ENCODE data around the gene MARCHF11.

Gene MARCHF11

GRCh38 chr5:16131878-16132277 is 47.7 kb downstream of the MARCHF11 start:
- DNase-seq (ENCODE audit: insufficient read length), result no peak
- FAIRE-seq, result no peak
- TF ChIP-seq POLR2A (IDR thresholded peaks at IDR 0.05; ENCODE audit: low read depth, low read length), result no peak
- no peak for TF ChIP-seq POLR2AphosphoS5 (IDR thresholded peaks at IDR 0.05; ENCODE audit: low read depth, low read length)
- no peak for TF ChIP-seq TAF1 (IDR thresholded peaks at IDR 0.05; ENCODE audit: borderline replicate concordance, low read depth, low read length)

- TF ChIP-seq POLR2A (IDR thresholded peaks at IDR 0.05; ENCODE audit: low read depth, low read length) (no peak), TAF1 (IDR thresholded peaks at IDR 0.05; ENCODE audit: borderline replicate concordance, low read depth, low read length) (no peak), POLR2AphosphoS5 (IDR thresholded peaks at IDR 0.05; ENCODE audit: low read depth, low read length) (no peak)
- FAIRE-seq, result no peak
- no peak for DNase-seq (ENCODE audit: insufficient read length)
Observed at GRCh38 chr5:16128944-16129343, 50.6 kb downstream of the MARCHF11 start.

- DNase-seq (ENCODE audit: insufficient read length) (no peak), FAIRE-seq (no peak)
- TF ChIP-seq POLR2AphosphoS5 (IDR thresholded peaks at IDR 0.05; ENCODE audit: low read depth, low read length) (no peak), TAF1 (IDR thresholded peaks at IDR 0.05; ENCODE audit: borderline replicate concordance, low read depth, low read length) (no peak), POLR2A (IDR thresholded peaks at IDR 0.05; ENCODE audit: low read depth, low read length) (no peak)
Observed at GRCh38 chr5:16127865-16128544, 51.6 kb downstream of the MARCHF11 start.

GRCh38 chr5:16120579-16120978 is 59.0 kb downstream of the MARCHF11 start:
- FAIRE-seq (no peak), DNase-seq (ENCODE audit: insufficient read length) (no peak)
- TF ChIP-seq TAF1 (IDR thresholded peaks at IDR 0.05; ENCODE audit: borderline replicate concordance, low read depth, low read length) (no peak), POLR2A (IDR thresholded peaks at IDR 0.05; ENCODE audit: low read depth, low read length) (no peak), POLR2AphosphoS5 (IDR thresholded peaks at IDR 0.05; ENCODE audit: low read depth, low read length) (no peak)

GRCh38 chr5:16119790-16120189 is 59.8 kb downstream of the MARCHF11 start:
- DNase-seq (ENCODE audit: insufficient read length) (no peak), FAIRE-seq (no peak)
- TF ChIP-seq POLR2A (IDR thresholded peaks at IDR 0.05; ENCODE audit: low read depth, low read length) (no peak), POLR2AphosphoS5 (IDR thresholded peaks at IDR 0.05; ENCODE audit: low read depth, low read length) (no peak), TAF1 (IDR thresholded peaks at IDR 0.05; ENCODE audit: borderline replicate concordance, low read depth, low read length) (no peak)

GRCh38 chr5:16115140-16115539 is 64.5 kb downstream of the MARCHF11 start:
- TF ChIP-seq POLR2A (IDR thresholded peaks at IDR 0.05; ENCODE audit: low read depth, low read length) (no peak), POLR2AphosphoS5 (IDR thresholded peaks at IDR 0.05; ENCODE audit: low read depth, low read length) (no peak)
- DNase-seq (ENCODE audit: insufficient read length), result no peak
- no peak for FAIRE-seq

- no peak for TF ChIP-seq POLR2AphosphoS5 (IDR thresholded peaks at IDR 0.05; ENCODE audit: low read depth, low read length)
- no peak for DNase-seq (ENCODE audit: insufficient read length)
- FAIRE-seq, result no peak
Observed at GRCh38 chr5:16108418-16108817, 71.2 kb downstream of the MARCHF11 start.

GRCh38 chr5:16104961-16105360 is 74.6 kb downstream of the MARCHF11 start:
- DNase-seq (ENCODE audit: insufficient read length) (no peak), FAIRE-seq (no peak)
- TF ChIP-seq POLR2A (IDR thresholded peaks at IDR 0.05; ENCODE audit: low read depth, low read length), result no peak
- TF ChIP-seq POLR2AphosphoS5 (IDR thresholded peaks at IDR 0.05; ENCODE audit: low read depth, low read length), result no peak
- no peak for TF ChIP-seq TAF1 (IDR thresholded peaks at IDR 0.05; ENCODE audit: borderline replicate concordance, low read depth, low read length)

GRCh38 chr5:16095612-16096011 is 84.0 kb downstream of the MARCHF11 start:
- DNase-seq (ENCODE audit: insufficient read length), result no peak
- FAIRE-seq, result no peak
- TF ChIP-seq POLR2A (IDR thresholded peaks at IDR 0.05; ENCODE audit: low read depth, low read length) (no peak), TAF1 (IDR thresholded peaks at IDR 0.05; ENCODE audit: borderline replicate concordance, low read depth, low read length) (no peak), POLR2AphosphoS5 (IDR thresholded peaks at IDR 0.05; ENCODE audit: low read depth, low read length) (no peak)

GRCh38 chr5:16090270-16090669 is 89.3 kb downstream of the MARCHF11 start:
- TF ChIP-seq TAF1 (IDR thresholded peaks at IDR 0.05; ENCODE audit: borderline replicate concordance, low read depth, low read length) (no peak), POLR2AphosphoS5 (IDR thresholded peaks at IDR 0.05; ENCODE audit: low read depth, low read length) (no peak), POLR2A (IDR thresholded peaks at IDR 0.05; ENCODE audit: low read depth, low read length) (no peak)
- no peak for DNase-seq (ENCODE audit: insufficient read length)
- no peak for FAIRE-seq

GRCh38 chr5:16082982-16083381 is 96.6 kb downstream of the MARCHF11 start:
- TF ChIP-seq TAF1 (IDR thresholded peaks at IDR 0.05; ENCODE audit: borderline replicate concordance, low read depth, low read length), result no peak
- TF ChIP-seq POLR2AphosphoS5 (IDR thresholded peaks at IDR 0.05; ENCODE audit: low read depth, low read length), result no peak
- no peak for TF ChIP-seq POLR2A (IDR thresholded peaks at IDR 0.05; ENCODE audit: low read depth, low read length)
- no peak for FAIRE-seq
- DNase-seq (ENCODE audit: insufficient read length), result no peak

- no peak for TF ChIP-seq POLR2A (IDR thresholded peaks at IDR 0.05; ENCODE audit: low read depth, low read length)
- TF ChIP-seq POLR2AphosphoS5 (IDR thresholded peaks at IDR 0.05; ENCODE audit: low read depth, low read length), result no peak
- no peak for TF ChIP-seq TAF1 (IDR thresholded peaks at IDR 0.05; ENCODE audit: borderline replicate concordance, low read depth, low read length)
- FAIRE-seq (no peak), DNase-seq (ENCODE audit: insufficient read length) (no peak)
Observed at GRCh38 chr5:16082053-16082452, 97.5 kb downstream of the MARCHF11 start.
